ENCODE data around the gene EID3. TPM values are rescaled to one million over a fixed set of nuclear protein-coding genes. Genes with fewer than 3 reads are reported as not detected.

The EID3 gene
- polyA plus RNA-seq, 2 of the 4 experiments (the other 2 are of a cell fraction): 6.8 to 12.2 TPM

DNA sequence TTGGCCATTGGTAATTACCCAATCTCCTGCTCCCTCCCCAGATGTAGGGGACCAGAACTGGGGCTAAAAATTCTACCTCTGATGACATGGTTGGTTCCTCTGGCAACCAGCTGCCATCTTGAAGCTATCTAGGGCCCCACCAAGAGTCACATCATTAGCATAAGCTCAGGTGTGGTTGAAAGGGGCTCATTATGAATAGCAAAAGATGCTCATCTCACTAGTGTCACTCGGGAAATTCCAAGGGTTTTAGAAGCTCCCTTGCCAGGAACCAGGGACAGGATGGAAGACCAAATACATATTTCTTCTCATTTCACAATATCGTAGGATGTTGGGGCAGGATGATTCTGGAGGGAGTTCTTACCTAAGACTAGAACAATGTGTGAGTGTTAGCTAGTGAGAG lies 38.6 kb downstream of the EID3 start:
- no peak for FAIRE-seq
- no peak for TF ChIP-seq RNF2 (IDR thresholded peaks at IDR 0.05; ENCODE audit: borderline replicate concordance, low read depth)
- TF ChIP-seq ZSCAN20 (CRISPR knock-in tag; IDR thresholded peaks at IDR 0.05): no peak
- no peak for TF ChIP-seq SMC3 (IDR thresholded peaks at IDR 0.05)
- TF ChIP-seq, protein P1, sequence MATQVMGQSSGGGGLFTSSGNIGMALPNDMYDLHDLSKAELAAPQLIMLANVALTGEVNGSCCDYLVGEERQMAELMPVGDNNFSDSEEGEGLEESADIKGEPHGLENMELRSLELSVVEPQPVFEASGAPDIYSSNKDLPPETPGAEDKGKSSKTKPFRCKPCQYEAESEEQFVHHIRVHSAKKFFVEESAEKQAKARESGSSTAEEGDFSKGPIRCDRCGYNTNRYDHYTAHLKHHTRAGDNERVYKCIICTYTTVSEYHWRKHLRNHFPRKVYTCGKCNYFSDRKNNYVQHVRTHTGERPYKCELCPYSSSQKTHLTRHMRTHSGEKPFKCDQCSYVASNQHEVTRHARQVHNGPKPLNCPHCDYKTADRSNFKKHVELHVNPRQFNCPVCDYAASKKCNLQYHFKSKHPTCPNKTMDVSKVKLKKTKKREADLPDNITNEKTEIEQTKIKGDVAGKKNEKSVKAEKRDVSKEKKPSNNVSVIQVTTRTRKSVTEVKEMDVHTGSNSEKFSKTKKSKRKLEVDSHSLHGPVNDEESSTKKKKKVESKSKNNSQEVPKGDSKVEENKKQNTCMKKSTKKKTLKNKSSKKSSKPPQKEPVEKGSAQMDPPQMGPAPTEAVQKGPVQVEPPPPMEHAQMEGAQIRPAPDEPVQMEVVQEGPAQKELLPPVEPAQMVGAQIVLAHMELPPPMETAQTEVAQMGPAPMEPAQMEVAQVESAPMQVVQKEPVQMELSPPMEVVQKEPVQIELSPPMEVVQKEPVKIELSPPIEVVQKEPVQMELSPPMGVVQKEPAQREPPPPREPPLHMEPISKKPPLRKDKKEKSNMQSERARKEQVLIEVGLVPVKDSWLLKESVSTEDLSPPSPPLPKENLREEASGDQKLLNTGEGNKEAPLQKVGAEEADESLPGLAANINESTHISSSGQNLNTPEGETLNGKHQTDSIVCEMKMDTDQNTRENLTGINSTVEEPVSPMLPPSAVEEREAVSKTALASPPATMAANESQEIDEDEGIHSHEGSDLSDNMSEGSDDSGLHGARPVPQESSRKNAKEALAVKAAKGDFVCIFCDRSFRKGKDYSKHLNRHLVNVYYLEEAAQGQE (IDR thresholded peaks at IDR 0.05): 0 out of 2 replicates have a peak, but pooled peaks have one; percentile 10
- TF ChIP-seq CEBPB (IDR thresholded peaks at IDR 0.05): peak in 1 of 2 experiments; percentile 30; a peak in 1 of 4 replicates
- TF ChIP-seq HEYL (CRISPR knock-in tag; IDR thresholded peaks at IDR 0.05): no peak
- no peak for TF ChIP-seq TP53 (CRISPR knock-in tag; IDR thresholded peaks at IDR 0.05)
- no peak for TF ChIP-seq HOXB13 (CRISPR knock-in tag; IDR thresholded peaks at IDR 0.05; ENCODE audit: low read depth)
- TF ChIP-seq E2F6 (IDR thresholded peaks at IDR 0.05; ENCODE audit: borderline replicate concordance, low read depth): no peak
- TF ChIP-seq CBX8 (IDR thresholded peaks at IDR 0.05): no peak
- TF ChIP-seq BCL3 (IDR thresholded peaks at IDR 0.05): no peak
- TF ChIP-seq TFCP2L1 (CRISPR knock-in tag; IDR thresholded peaks at IDR 0.05): peak; percentile 79
- no peak for TF ChIP-seq FOSL2 (IDR thresholded peaks at IDR 0.05)
- TF ChIP-seq FOSL2 (CRISPR knock-in tag; IDR thresholded peaks at IDR 0.05): no peak
- peak; percentile 9 for TF ChIP-seq POLR2AphosphoS2 (conservative IDR thresholded peaks at IDR 0.05; ENCODE audit: low read length)
- no peak for TF ChIP-seq RAD21 (conservative IDR thresholded peaks at IDR 0.05 in 1 of 2, IDR thresholded peaks at IDR 0.05 in 1 of 2)
- no peak for TF ChIP-seq HDAC2 (IDR thresholded peaks at IDR 0.05)
- no peak for TF ChIP-seq NFE2L2 (conservative IDR thresholded peaks at IDR 0.05; ENCODE audit: low read length)
- TF ChIP-seq CHD2 (IDR thresholded peaks at IDR 0.05; ENCODE audit: low read length, partially characterized antibody): no peak
- no peak for TF ChIP-seq ZNF302 (CRISPR knock-in tag; IDR thresholded peaks at IDR 0.05)
- TF ChIP-seq CHD4 (IDR thresholded peaks at IDR 0.05; ENCODE audit: borderline replicate concordance): no peak
- TF ChIP-seq KDM1A (IDR thresholded peaks at IDR 0.05; ENCODE audit: low read depth): no peak
- TF ChIP-seq CBX2 (IDR thresholded peaks at IDR 0.05; ENCODE audit: borderline replicate concordance, low read depth): no peak
- TF ChIP-seq, protein P2, sequence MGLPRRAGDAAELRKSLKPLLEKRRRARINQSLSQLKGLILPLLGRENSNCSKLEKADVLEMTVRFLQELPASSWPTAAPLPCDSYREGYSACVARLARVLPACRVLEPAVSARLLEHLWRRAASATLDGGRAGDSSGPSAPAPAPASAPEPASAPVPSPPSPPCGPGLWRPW (IDR thresholded peaks at IDR 0.05): no peak
- no peak for TF ChIP-seq NPAS2 (CRISPR knock-in tag; IDR thresholded peaks at IDR 0.05; ENCODE audit: borderline replicate concordance)
- no peak for TF ChIP-seq EHMT2 (IDR thresholded peaks at IDR 0.05; ENCODE audit: low read depth)
- TF ChIP-seq SREBF2 (IDR thresholded peaks at IDR 0.05): no peak
- no peak for TF ChIP-seq RARB (CRISPR knock-in tag; IDR thresholded peaks at IDR 0.05)
- TF ChIP-seq GATA3 (IDR thresholded peaks at IDR 0.05; ENCODE audit: borderline replicate concordance): no peak
- no peak for TF ChIP-seq MAZ (IDR thresholded peaks at IDR 0.05; ENCODE audit: borderline replicate concordance, low read depth, low read length)
- TF ChIP-seq, protein P3, sequence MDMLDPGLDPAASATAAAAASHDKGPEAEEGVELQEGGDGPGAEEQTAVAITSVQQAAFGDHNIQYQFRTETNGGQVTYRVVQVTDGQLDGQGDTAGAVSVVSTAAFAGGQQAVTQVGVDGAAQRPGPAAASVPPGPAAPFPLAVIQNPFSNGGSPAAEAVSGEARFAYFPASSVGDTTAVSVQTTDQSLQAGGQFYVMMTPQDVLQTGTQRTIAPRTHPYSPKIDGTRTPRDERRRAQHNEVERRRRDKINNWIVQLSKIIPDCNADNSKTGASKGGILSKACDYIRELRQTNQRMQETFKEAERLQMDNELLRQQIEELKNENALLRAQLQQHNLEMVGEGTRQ (IDR thresholded peaks at IDR 0.05): no peak
- TF ChIP-seq FOSB (CRISPR knock-in tag; IDR thresholded peaks at IDR 0.05): peak; percentile 87
- TF ChIP-seq HOXA7 (CRISPR knock-in tag; IDR thresholded peaks at IDR 0.05): peak; percentile 83; the same call in 1 of the 2 replicates
- no peak for TF ChIP-seq HMGXB4 (CRISPR knock-in tag; IDR thresholded peaks at IDR 0.05; ENCODE audit: borderline replicate concordance)
- TF ChIP-seq POLR2A (IDR thresholded peaks at IDR 0.05; ENCODE audit: low read length): no peak
- no peak for TF ChIP-seq BHLHE40 (IDR thresholded peaks at IDR 0.05; ENCODE audit: low read depth, low read length)

More for the DNA sequence above, 38.6 kb downstream of the EID3 start:
- ChIA-PET POLR2A (interaction anchor here (0.5 kb wide), 1 partner anchor 412 kb away, joined by 3 read pairs; the partner anchor contains the start of gene HSP90B1), CTCF (interaction anchor here (0.9 to 1.4 kb wide), 3 partner anchors 40 to 711 kb away, joined by 3 read pairs; no protein-coding TSS in a partner anchor)
- peaks cover 100% of the 10 kb centered on the region for H3K4me1 ChIP-seq
- peak overlapping the region in 1 of 2 experiments; percentile 15; a peak in 2 of 6 replicates for H3K27ac ChIP-seq
- ATAC-seq: peak in 1 of 2 experiments; percentile 0; a peak in 2 of 6 replicates
- no peaks in the 10 kb centered on the region for H3K9me3 ChIP-seq
- H3K4me3 ChIP-seq: no peak overlapping the region
- peak overlapping the region; percentile 27 for H3K4me2 ChIP-seq
- DNase-seq (ENCODE audit: low read depth in 1 of 2, low spot score in 1 of 2): peak in 1 of 2 experiments; percentile 43
- WGBS (ENCODE audit: missing lambda C conversion rate): 53% methylated on average over 2 of the region's 2 CpGs
